Psoas muscle (tissue), 8 donors: ENCODE results near the gene ARFIP1. TPM values are rescaled to one million over a fixed set of nuclear protein-coding genes. Genes with fewer than 3 reads are reported as not detected.
"Not testable (repeated sequence)": the region's sequence is repeated elsewhere in the genome, so short reads cannot be mapped to it uniquely, and the experiment has no call there.

Experiments used
- ATAC-seq, 4 donors: fragments of 200-7000 bp; cut with Tn5 transposase; one replicate each; pipeline ENCODE4 v1.9.1; 2020; ENCODE audit warnings: moderate library complexity in 3 of 4, mild to moderate bottlenecking in 2 of 4
- DNase-seq, 2 donors: peaks; one replicate each; pipeline ENCODE4 v3.0.0-alpha.2; 2020
- H3K27ac ChIP-seq: fragments of 200-600 bp; one replicate; pipeline ENCODE4 v1.8.0; 2022
- H3K27me3 ChIP-seq, 3 donors: fragments of 200-600 bp in 1 of 3; one replicate each; pipeline versions ENCODE4 v1.6.1 to v1.8.0; 2013 to 2022; ENCODE audit warnings: low read length in 2 of 3, mild to moderate bottlenecking in 2 of 3, moderate library complexity in 1 of 3; ENCODE audit not compliant: insufficient read depth in 3 of 3
- H3K36me3 ChIP-seq, 2 donors: fragments of 200-600 bp in 1 of 2; one replicate each; pipeline versions ENCODE4 v1.6.1 to v1.8.0; 2013 to 2022; ENCODE audit warnings: low read depth in 1 of 2, mild to moderate bottlenecking in 1 of 2, moderate library complexity in 1 of 2; ENCODE audit not compliant: insufficient read depth in 1 of 2
- H3K4me1 ChIP-seq: fragments of 200-600 bp; one replicate; pipeline ENCODE4 v1.8.0; 2022
- H3K4me3 ChIP-seq: fragments of 200-600 bp; one replicate; pipeline ENCODE4 v1.8.0; 2022; ENCODE audit warnings: mild to moderate bottlenecking
- H3K9me3 ChIP-seq: fragments of 200-600 bp; one replicate; pipeline ENCODE4 v1.8.0; 2022
- WGBS, 3 donors: extraction: QIAGEN DNeasy Blood & Tissue Kit; methylation state at CpG; one replicate each; pipeline versions ENCODE4 v1.1.6 to v1.1.7; 2013; 5-methylcytosine and 5-hydroxymethylcytosine counted together
- intact Hi-C, 2 donors: fragments of 100-400 bp; cut with DNase I; formaldehyde crosslinking; loops; one replicate each; pipeline versions ENCODE4 v1.11.0 to v1.14.2; 2022
- polyA plus RNA-seq, 3 donors: library from polyadenylated mRNA; stranded (reverse); fragments of 200-250 nt; gene quantifications; one replicate each; pipeline ENCODE4 v1.2.3, GENCODE V29; 2013
- total RNA-seq, 4 donors: library from RNA; stranded (reverse); fragmentation: NEBNext Ultra II Directional in 2 of 4; extraction: Animal tissue kit (Norgen Biotek cat#: 25700) in 2 of 4; gene quantifications; one replicate each; pipeline versions ENCODE4 v1.2.1 to v1.2.4, GENCODE V29; 2021 to 2023
- TF ChIP-seq, protein P1 (sequence below): fragments of 200-600 bp; IDR thresholded peaks from one replicate; pipeline ENCODE4 v1.8.0; 2022; ENCODE audit warnings: antibody characterized with exemption
- donor health status: healthy with polysubstance abuse.
- donor health status: DM: no; HTN: no; CAD: no; lungs with moderate emphysema.
- donor health status: Bipolar disorder and iron deficiency.
- donor health status: healthy.
- donor health status: DM: yes; HTN: yes; CAD: no.
- donor health status: DM: no; HTN: no; CAD: no.
- donor health status: DM: no; HTN: no; CAD: no.
- donor health status: DM: yes; HTN: yes; CAD: no.

Gene ARFIP1
- total and polyA plus RNA-seq, 7 donors: 6.8 to 15.7 (median 12.2) TPM

GRCh38 chr4:152828122-152828521, 48.4 kb downstream of the ARFIP1 start:
- intact Hi-C loops: no loop called here
- Histone ChIP-seq H3K4me1 (no peaks in the 10 kb centered on the region), H3K27ac (no peak overlapping the region), H3K4me3 (no peak overlapping the region), H3K36me3 (peaks cover 0 to 6% of the 10 kb centered on the region in 2 donors), H3K27me3 (no peaks in the 10 kb centered on the region), H3K9me3 (peaks cover 3% of the 10 kb centered on the region)
- ATAC-seq (no peak), DNase-seq (no peak)
- WGBS, 3 donors: 97 to 100% (median 99%) methylated on average over 1 of the region's 1 CpG
- TF ChIP-seq, protein P1, sequence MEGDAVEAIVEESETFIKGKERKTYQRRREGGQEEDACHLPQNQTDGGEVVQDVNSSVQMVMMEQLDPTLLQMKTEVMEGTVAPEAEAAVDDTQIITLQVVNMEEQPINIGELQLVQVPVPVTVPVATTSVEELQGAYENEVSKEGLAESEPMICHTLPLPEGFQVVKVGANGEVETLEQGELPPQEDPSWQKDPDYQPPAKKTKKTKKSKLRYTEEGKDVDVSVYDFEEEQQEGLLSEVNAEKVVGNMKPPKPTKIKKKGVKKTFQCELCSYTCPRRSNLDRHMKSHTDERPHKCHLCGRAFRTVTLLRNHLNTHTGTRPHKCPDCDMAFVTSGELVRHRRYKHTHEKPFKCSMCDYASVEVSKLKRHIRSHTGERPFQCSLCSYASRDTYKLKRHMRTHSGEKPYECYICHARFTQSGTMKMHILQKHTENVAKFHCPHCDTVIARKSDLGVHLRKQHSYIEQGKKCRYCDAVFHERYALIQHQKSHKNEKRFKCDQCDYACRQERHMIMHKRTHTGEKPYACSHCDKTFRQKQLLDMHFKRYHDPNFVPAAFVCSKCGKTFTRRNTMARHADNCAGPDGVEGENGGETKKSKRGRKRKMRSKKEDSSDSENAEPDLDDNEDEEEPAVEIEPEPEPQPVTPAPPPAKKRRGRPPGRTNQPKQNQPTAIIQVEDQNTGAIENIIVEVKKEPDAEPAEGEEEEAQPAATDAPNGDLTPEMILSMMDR: no peak

DNA sequence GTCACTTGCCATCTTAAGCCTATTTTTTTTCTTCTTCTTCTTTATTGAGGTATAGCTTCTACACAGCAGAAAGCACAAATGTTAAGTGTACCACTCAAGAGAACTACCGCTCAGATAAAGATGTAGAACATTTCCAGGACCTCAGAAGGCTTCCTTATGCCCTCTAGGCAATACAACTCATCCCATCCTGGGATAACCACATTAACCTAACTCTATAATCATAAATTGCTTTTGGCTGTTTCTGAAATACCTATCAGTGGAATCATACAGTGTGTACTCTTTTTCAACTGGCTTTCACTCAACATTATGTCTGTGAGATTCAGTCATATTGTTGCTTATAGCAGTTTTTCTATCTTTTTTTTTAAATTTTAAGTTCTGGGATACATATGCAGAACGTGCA, 51.7 kb downstream of the ARFIP1 start:
- Histone ChIP-seq H3K4me1 (no peaks in the 10 kb centered on the region), H3K4me3 (no peak overlapping the region), H3K27ac (no peak overlapping the region), H3K36me3 (peaks cover 0 to 6% of the 10 kb centered on the region in 2 donors), H3K27me3 (no peaks in the 10 kb centered on the region), H3K9me3 (no peaks in the 10 kb centered on the region)
- intact Hi-C loops: no loop called here
- 97 to 100% (median 98%) methylated on average over 2 of the region's 2 CpGs for WGBS, 3 donors
- DNase-seq (no peak), ATAC-seq (no peak)
- TF ChIP-seq, protein P1: no peak

DNA sequence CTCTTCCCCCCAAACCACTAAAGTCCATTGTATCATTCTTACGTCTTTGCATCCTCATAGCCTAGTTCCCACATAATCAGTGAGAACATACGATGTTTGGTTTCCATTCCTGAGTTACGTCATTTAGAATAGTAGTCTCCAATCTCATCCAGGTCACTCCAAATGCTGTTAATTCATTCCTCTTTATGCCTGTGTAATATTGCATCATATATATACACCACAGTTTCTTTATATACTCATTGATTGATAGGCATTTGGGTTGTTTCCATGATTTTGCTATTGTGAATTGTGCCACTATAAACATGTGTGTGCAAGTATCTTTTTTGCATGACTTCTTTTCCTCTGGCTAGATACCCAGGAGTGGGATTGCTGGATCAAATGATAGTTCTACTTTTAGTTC, 57.2 kb downstream of the ARFIP1 start:
- no peak overlapping the region for H3K27ac ChIP-seq
- H3K4me1 ChIP-seq: no peaks in the 10 kb centered on the region
- no peak for ATAC-seq
- H3K36me3 ChIP-seq: peaks cover 0 to 5% of the 10 kb centered on the region in 2 donors
- no peak overlapping the region for H3K4me3 ChIP-seq
- H3K9me3 ChIP-seq: peaks cover 4% of the 10 kb centered on the region
- DNase-seq: no peak
- no peaks in the 10 kb centered on the region for H3K27me3 ChIP-seq
- WGBS, 3 donors: 85 to 93% (median 87%) methylated on average over 3 of the region's 3 CpGs
- intact Hi-C loops: no loop called here
- TF ChIP-seq, protein P1: no peak

DNA sequence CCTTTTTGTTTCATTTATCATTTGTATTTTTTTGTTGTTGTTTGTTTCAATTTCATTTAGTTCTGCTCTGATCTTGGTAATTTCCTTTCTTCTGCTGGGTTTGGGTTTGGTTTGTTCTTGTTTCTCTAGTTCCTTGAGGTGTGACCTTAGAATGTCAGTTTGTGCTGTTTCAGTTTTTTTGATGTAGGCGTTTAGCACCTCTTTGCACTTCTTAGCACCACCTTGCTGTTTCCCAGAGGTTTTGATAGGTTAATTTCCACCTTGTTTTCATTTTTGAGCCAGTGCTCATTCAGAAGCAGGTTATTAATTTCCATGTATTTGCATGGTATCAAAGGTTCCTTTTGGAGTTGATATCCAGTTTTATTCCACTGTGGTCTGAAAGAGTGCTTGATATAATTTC, 60.0 kb downstream of the ARFIP1 start:
- intact Hi-C loops, H3K27ac ChIP-seq, ATAC-seq: not testable (repeated sequence)

GRCh38 chr4:152843481-152844090, 63.8 kb downstream of the ARFIP1 start:
- intact Hi-C loops: loop anchor here in 1 of 2 donors (2.0 kb wide), 1 partner anchor 239 kb away; no protein-coding TSS in a partner anchor

More for the DNA sequence above, 60.0 kb downstream of the ARFIP1 start:
- not testable (repeated sequence) for H3K4me3 ChIP-seq, H3K9me3 ChIP-seq, H3K27me3 ChIP-seq, H3K36me3 ChIP-seq, DNase-seq, H3K4me1 ChIP-seq
- 87 to 100% (median 94%) methylated on average over 1 of the region's 1 CpG for WGBS, 3 donors

More at GRCh38 chr4:152843481-152844090, 63.8 kb downstream of the ARFIP1 start:
- no peak overlapping the region for H3K27ac ChIP-seq
- TF ChIP-seq, protein P1: no peak
- no peak overlapping the region for H3K4me3 ChIP-seq
- ATAC-seq: no peak
- no peaks in the 10 kb centered on the region for H3K4me1 ChIP-seq
- peaks cover 4% of the 10 kb centered on the region for H3K9me3 ChIP-seq
- H3K27me3 ChIP-seq: no peaks in the 10 kb centered on the region
- DNase-seq: no peak
- H3K36me3 ChIP-seq: no peaks in the 10 kb centered on the region
- 87 to 90% (median 88%) methylated on average over 11 of the region's 11 CpGs for WGBS, 3 donors
